GM12878 (cell line): ENCODE data around the gene CDK5R1. TPM values are rescaled to one million over a fixed set of nuclear protein-coding genes. Genes with fewer than 3 reads are reported as not detected.

Source experiments
- ATAC-seq: fragments of 200-7000 bp; cut with Tn5 transposase; 3 replicates; pipeline ENCODE4 v1.9.1; 2020; ENCODE audit warnings: mild to moderate bottlenecking, moderate library complexity
- BruUV-seq: library from RNA; stranded (reverse); fragments of 400-500 nt; replicated peaks from 2 replicates; lab custom pipeline; 2021; lab: Mats Ljungman, UMichigan
- CTCF ChIA-PET: fragments of 300-600 bp; sonication (Branson Sonifier 250); formaldehyde crosslinking; extraction: SDS; loops from one replicate; lab custom pipeline; 2021; ENCODE audit warnings: inconsistent platforms; lab: Yijun Ruan, JAX
- POLR2A ChIA-PET: fragments of 350-600 bp; formaldehyde crosslinking; extraction: SDS; loops from one replicate; lab custom pipeline; 2021; ENCODE audit warnings: inconsistent platforms; lab: Charles Lee
- RAD21 ChIA-PET: fragments of 300-600 bp; sonication (Branson Sonifier 250); formaldehyde crosslinking; loops from one replicate; lab custom pipeline; 2023; ENCODE audit warnings: antibody characterized with exemption; ENCODE audit not compliant: unreplicated experiment; lab: Charles Lee
- SMC1A ChIA-PET: fragments of 300-600 bp; sonication (Branson Sonifier 250); formaldehyde crosslinking; loops from one replicate; lab custom pipeline; 2023; ENCODE audit not compliant: unreplicated experiment, uncharacterized antibody; lab: Charles Lee
- DNase-seq: peaks from one replicate; pipeline ENCODE4 v3.0.0-alpha.2; 2011; ENCODE audit warnings: low read depth, low spot score
- FAIRE-seq: peaks from 3 replicates; lab custom pipeline; 2011; peaks lifted over from hg19 to GRCh38; lab: Jason Lieb, UNC
- H2AFZ ChIP-seq: 2 replicates; pipeline ENCODE4 v1.6.0; 2011; ENCODE audit warnings: low read depth, low read length, control low read depth; ENCODE audit not compliant: control insufficient read depth
- H3K27ac ChIP-seq: 2 replicates; pipeline ENCODE4 v1.5.1; 2011; ENCODE audit warnings: control low read depth; ENCODE audit not compliant: control insufficient read depth, insufficient read depth
- H3K27me3 ChIP-seq, 2 experiments: replicated peaks in 1 of 2; 2 replicates each; pipeline versions ENCODE4 v1.6.0 to v1.6.1; 2011; ENCODE audit warnings: low read length in 1 of 2; ENCODE audit not compliant: control insufficient read depth in 2 of 2, insufficient read depth in 2 of 2
- H3K36me3 ChIP-seq, 2 experiments: 2 replicates each; pipeline ENCODE4 v1.5.1; 2011; ENCODE audit warnings: low read length in 1 of 2; ENCODE audit not compliant: control insufficient read depth in 2 of 2, insufficient read depth in 2 of 2
- H3K4me1 ChIP-seq: 2 replicates; pipeline ENCODE4 v1.6.1; 2011; ENCODE audit warnings: mild to moderate bottlenecking, low read length, moderate library complexity, mixed read lengths; ENCODE audit not compliant: control insufficient read depth, insufficient read depth
- H3K4me2 ChIP-seq: 2 replicates; pipeline ENCODE4 v1.6.0; 2011; ENCODE audit warnings: control low read depth; ENCODE audit not compliant: control insufficient read depth, insufficient read depth
- H3K4me3 ChIP-seq: fragments of 200-600 bp; sonication (generic); 2 replicates; pipeline ENCODE4 v1.5.1; 2016
- H3K79me2 ChIP-seq: 2 replicates; pipeline ENCODE4 v1.6.0; 2011; ENCODE audit warnings: low read length; ENCODE audit not compliant: control insufficient read depth, insufficient read depth
- H3K9ac ChIP-seq: 2 replicates; pipeline ENCODE4 v1.8.0; 2011; ENCODE audit warnings: low read length, control low read depth, mixed read lengths; ENCODE audit not compliant: control insufficient read depth, insufficient read depth
- H3K9me3 ChIP-seq: replicated peaks from 3 replicates; pipeline ENCODE4 v1.5.1; 2011; ENCODE audit warnings: mild to moderate bottlenecking, low read length; ENCODE audit not compliant: control insufficient read depth, insufficient read depth
- H4K20me1 ChIP-seq: 2 replicates; pipeline ENCODE4 v1.6.0; 2011; ENCODE audit not compliant: control insufficient read depth, insufficient read depth
- HDGF ChIP-seq: fragments of 450-650 bp; IDR thresholded peaks from 2 replicates; pipeline ENCODE4 v1.6.1; 2016; ENCODE audit warnings: antibody characterized with exemption
- MTA2 ChIP-seq: fragments of 450-650 bp; IDR thresholded peaks from 2 replicates; pipeline ENCODE4 v1.6.1; 2016; ENCODE audit warnings: low read depth, mild to moderate bottlenecking, moderate library complexity
- POU2F2 ChIP-seq: IDR thresholded peaks from 3 replicates; pipeline ENCODE4 v1.6.1; 2011; ENCODE audit warnings: low read depth, mild to moderate bottlenecking, low read length, borderline replicate concordance
- WGBS: methylation state at CpG from one replicate; pipeline ENCODE4 v1.1.6; 2016; ENCODE audit warnings: low lambda C conversion rate; ENCODE audit not compliant: insufficient replicate concordance, insufficient coverage; ENCODE audit errors: missing lambda C conversion rate; 5-methylcytosine and 5-hydroxymethylcytosine counted together
- in situ Hi-C: fragments of 300-500 bp; cut with MboI; formaldehyde crosslinking; loops from 9 replicates; pipeline ENCODE4 v1.14.3; 2018; ENCODE audit warnings: mixed read lengths
- intact Hi-C: fragments of 100-400 bp; cut with micrococcal nuclease; formaldehyde crosslinking; loops from one replicate; pipeline ENCODE4 v1.14.2; 2022; ENCODE audit not compliant: unreplicated experiment
- polyA plus RNA-seq, 11 experiments: library from polyadenylated mRNA; depleted of rRNA in 4 of 11; unstranded in 6 of 11; stranded (reverse) in 5 of 11; fragments of >200 nt; fragmentation: Nextera tagmentation in 4 of 11; fragmentation: Illumina TruSeq in 1 of 11; extraction: Ambion mirVana in 4 of 11; extraction: Trizol in 1 of 11; gene quantifications; 1 replicate in 1 of 11; 2 replicates in 10 of 11; pipeline versions ENCODE4 v1.2.1 to v1.2.3, GENCODE V29; 2011 to 2016; ENCODE audit warnings: inconsistent platforms in 2 of 11, missing spikeins in 2 of 11, low read depth in 1 of 11
- total RNA-seq, 4 experiments: library from RNA; depleted of rRNA in 3 of 4; stranded (reverse); fragments of >200 nt in 3 of 4; fragmentation: Illumina TruSeq in 1 of 4; extraction: Trizol in 1 of 4; gene quantifications; 2 replicates each; pipeline versions ENCODE4 v1.2.1 to v1.2.3, GENCODE V29; 2013 to 2021
- TF ChIP-seq, protein P1 (sequence below): fragments of 450-650 bp; IDR thresholded peaks from 2 replicates; pipeline ENCODE4 v1.6.1; 2017; ENCODE audit warnings: mild to moderate bottlenecking
- TF ChIP-seq, protein P2 (sequence below): fragments of 450-650 bp; IDR thresholded peaks from 2 replicates; pipeline ENCODE4 v1.6.1; 2016; ENCODE audit warnings: mild to moderate bottlenecking

The CDK5R1 gene
- total and polyA plus RNA-seq, 10 of the 15 experiments (the other 5 are each of a cell fraction or from before 2014, with no cell fraction given) = 1.1 to 28.3 (median 12.2) TPM

DNA sequence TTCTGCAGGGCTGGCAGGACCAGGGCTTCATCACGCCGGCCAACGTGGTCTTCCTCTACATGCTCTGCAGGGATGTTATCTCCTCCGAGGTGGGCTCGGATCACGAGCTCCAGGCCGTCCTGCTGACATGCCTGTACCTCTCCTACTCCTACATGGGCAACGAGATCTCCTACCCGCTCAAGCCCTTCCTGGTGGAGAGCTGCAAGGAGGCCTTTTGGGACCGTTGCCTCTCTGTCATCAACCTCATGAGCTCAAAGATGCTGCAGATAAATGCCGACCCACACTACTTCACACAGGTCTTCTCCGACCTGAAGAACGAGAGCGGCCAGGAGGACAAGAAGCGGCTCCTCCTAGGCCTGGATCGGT is 1.4 kb downstream of the CDK5R1 start:
- ChIA-PET POLR2A (interaction anchor here (0.6 to 12.5 kb wide), 10 partner anchors 24 to 295 kb away, joined by 3 to 308 read pairs (median 6); no protein-coding TSS in a partner anchor), SMC1A (interaction anchor here (0.7 to 11.9 kb wide), 17 partner anchors 10 to 295 kb away, joined by 3 to 286 read pairs (median 5); no protein-coding TSS in a partner anchor), CTCF (interaction anchor here (0.6 to 9.5 kb wide), 14 partner anchors 15 to 266 kb away, joined by 3 to 132 read pairs (median 9); partner anchors contain the start of gene PSMD11), RAD21 (interaction anchor here (0.8 to 16.4 kb wide), 17 partner anchors 16 to 389 kb away, joined by 3 to 543 read pairs (median 7); partner anchors contain the start of genes MYO1D and PSMD11)
- H3K9ac ChIP-seq = peak overlapping the region; percentile 79
- in situ Hi-C loops = no loop called here
- no TSS peak for BruUV-seq
- peak overlapping the region; percentile 92 for H3K4me3 ChIP-seq
- H3K27me3 ChIP-seq = no peaks in the 10 kb centered on the region
- FAIRE-seq = no peak
- H2AFZ ChIP-seq = no peak overlapping the region
- H3K27ac ChIP-seq = peak overlapping the region; percentile 81
- no peak for DNase-seq
- no peaks in the 10 kb centered on the region for H4K20me1 ChIP-seq
- peaks cover 49% of the 10 kb centered on the region for H3K79me2 ChIP-seq
- H3K4me1 ChIP-seq = peaks cover 30% of the 10 kb centered on the region
- H3K9me3 ChIP-seq = no peaks in the 10 kb centered on the region
- peak overlapping the region; percentile 96 for H3K4me2 ChIP-seq
- TF ChIP-seq MTA2 (no peak), HDGF (0 out of 2 replicates have a peak, but pooled peaks have one; percentile 33), POU2F2 (0 out of 3 replicates have a peak, but pooled peaks have one; percentile 0)
- TF ChIP-seq, protein P1, sequence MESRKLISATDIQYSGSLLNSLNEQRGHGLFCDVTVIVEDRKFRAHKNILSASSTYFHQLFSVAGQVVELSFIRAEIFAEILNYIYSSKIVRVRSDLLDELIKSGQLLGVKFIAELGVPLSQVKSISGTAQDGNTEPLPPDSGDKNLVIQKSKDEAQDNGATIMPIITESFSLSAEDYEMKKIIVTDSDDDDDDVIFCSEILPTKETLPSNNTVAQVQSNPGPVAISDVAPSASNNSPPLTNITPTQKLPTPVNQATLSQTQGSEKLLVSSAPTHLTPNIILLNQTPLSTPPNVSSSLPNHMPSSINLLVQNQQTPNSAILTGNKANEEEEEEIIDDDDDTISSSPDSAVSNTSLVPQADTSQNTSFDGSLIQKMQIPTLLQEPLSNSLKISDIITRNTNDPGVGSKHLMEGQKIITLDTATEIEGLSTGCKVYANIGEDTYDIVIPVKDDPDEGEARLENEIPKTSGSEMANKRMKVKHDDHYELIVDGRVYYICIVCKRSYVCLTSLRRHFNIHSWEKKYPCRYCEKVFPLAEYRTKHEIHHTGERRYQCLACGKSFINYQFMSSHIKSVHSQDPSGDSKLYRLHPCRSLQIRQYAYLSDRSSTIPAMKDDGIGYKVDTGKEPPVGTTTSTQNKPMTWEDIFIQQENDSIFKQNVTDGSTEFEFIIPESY = no peak
- TF ChIP-seq, protein P2, sequence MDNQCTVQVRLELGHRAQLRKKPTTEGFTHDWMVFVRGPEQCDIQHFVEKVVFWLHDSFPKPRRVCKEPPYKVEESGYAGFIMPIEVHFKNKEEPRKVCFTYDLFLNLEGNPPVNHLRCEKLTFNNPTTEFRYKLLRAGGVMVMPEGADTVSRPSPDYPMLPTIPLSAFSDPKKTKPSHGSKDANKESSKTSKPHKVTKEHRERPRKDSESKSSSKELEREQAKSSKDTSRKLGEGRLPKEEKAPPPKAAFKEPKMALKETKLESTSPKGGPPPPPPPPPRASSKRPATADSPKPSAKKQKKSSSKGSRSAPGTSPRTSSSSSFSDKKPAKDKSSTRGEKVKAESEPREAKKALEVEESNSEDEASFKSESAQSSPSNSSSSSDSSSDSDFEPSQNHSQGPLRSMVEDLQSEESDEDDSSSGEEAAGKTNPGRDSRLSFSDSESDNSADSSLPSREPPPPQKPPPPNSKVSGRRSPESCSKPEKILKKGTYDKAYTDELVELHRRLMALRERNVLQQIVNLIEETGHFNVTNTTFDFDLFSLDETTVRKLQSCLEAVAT = peak; percentile 64; the same call in 1 of the 2 replicates
- intact Hi-C loops = no loop called here
- 3% methylated on average over 16 of the region's 16 CpGs for WGBS
- ATAC-seq = no peak
- H3K36me3 ChIP-seq = peaks cover 10 to 15% of the 10 kb centered on the region in 2 experiments; a peak in 3 of 4 replicates
